Activated CD4-positive, alpha-beta memory T cell treated with anti-CD3 and anti-CD28 coated beads for 36 hours (primary cell): ENCODE data around the gene OR2A14. TPM values are rescaled to one million over a fixed set of nuclear protein-coding genes. Genes with fewer than 3 reads are reported as not detected.
"Not testable (repeated sequence)": the region's sequence is repeated elsewhere in the genome, so short reads cannot be mapped to it uniquely, and the experiment has no call there.

Source experiments
- CTCF ChIA-PET: fragments of 350-600 bp; sonication (Branson Sonifier 250); formaldehyde crosslinking; loops from one replicate; lab custom pipeline; 2021; ENCODE audit warnings: antibody characterized with exemption, inconsistent platforms; lab: Charles Lee
- POLR2A ChIA-PET: fragments of 350-600 bp; sonication (Branson Sonifier 250); formaldehyde crosslinking; loops from one replicate; lab custom pipeline; 2021; ENCODE audit warnings: antibody characterized with exemption; lab: Charles Lee
- DNase-seq: peaks from one replicate; pipeline ENCODE4 v3.0.0-alpha.2; 2020
- H3K27ac Mint-ChIP-seq: one replicate; pipeline ENCODE4 v1.8.0; 2021; ENCODE audit warnings: mixed read lengths
- H3K27me3 Mint-ChIP-seq: one replicate; pipeline ENCODE4 v1.8.0; 2021; ENCODE audit warnings: mixed read lengths
- H3K36me3 Mint-ChIP-seq: one replicate; pipeline ENCODE4 v1.8.0; 2021; ENCODE audit warnings: mixed read lengths
- H3K4me1 Mint-ChIP-seq: one replicate; pipeline ENCODE4 v1.8.0; 2021; ENCODE audit warnings: low read depth, mixed read lengths
- H3K4me3 Mint-ChIP-seq: one replicate; pipeline ENCODE4 v1.8.0; 2021; ENCODE audit warnings: mild to moderate bottlenecking, mixed read lengths
- H3K9me3 Mint-ChIP-seq: one replicate; pipeline ENCODE4 v1.8.0; 2021; ENCODE audit warnings: mixed read lengths
- intact Hi-C: fragments of 100-400 bp; cut with micrococcal nuclease; formaldehyde crosslinking; loops from one replicate; pipeline ENCODE4 v1.15.1; 2023
- total RNA-seq, 2 experiments: library from RNA; stranded (reverse); gene quantifications; one replicate each; pipeline ENCODE4 v1.2.3, GENCODE V29; 2021

OR2A14 gene
- total RNA-seq, 2 experiments from 2014 or later: not detected

DNA sequence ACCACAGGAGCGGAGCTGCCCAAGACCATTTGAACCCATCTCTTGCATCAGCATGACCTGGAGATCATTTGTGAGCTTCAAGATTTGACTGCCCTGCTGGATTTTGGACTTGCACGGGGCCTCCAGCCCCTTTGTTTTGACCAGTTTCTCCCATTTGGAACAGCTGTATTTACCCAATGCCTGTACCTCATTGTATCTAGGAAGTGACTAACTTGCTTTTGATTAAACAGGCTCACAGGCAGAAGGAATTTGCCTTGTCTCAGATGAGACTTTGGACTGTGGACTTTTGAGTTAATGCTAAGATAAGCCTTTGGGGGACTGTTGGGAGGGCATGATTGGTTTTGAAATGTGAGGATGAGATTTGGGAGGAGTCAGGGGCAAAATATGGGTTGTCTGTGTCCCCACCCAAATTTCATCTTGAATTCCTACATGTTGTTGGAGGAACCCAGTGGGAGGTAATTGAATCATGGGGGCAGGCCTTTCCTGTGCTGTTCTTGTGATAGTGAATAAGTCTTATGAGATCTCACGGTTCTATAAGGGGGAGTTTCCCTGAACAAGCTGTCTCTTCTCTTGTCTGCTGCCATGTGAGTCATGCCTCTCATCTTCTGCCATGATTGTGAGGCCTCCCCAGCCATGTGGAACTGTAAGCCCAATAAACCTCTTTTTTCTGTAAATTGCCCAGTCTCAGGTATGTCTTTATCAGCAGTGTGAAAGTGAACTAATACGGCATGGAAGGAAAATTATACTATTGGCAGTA is 48.8 kb downstream of the OR2A14 start:
- CTCF ChIA-PET, H3K4me3 Mint-ChIP-seq, DNase-seq, H3K4me1 Mint-ChIP-seq, H3K27ac Mint-ChIP-seq, POLR2A ChIA-PET, H3K9me3 Mint-ChIP-seq, H3K27me3 Mint-ChIP-seq, intact Hi-C loops, H3K36me3 Mint-ChIP-seq: not testable (repeated sequence)

DNA sequence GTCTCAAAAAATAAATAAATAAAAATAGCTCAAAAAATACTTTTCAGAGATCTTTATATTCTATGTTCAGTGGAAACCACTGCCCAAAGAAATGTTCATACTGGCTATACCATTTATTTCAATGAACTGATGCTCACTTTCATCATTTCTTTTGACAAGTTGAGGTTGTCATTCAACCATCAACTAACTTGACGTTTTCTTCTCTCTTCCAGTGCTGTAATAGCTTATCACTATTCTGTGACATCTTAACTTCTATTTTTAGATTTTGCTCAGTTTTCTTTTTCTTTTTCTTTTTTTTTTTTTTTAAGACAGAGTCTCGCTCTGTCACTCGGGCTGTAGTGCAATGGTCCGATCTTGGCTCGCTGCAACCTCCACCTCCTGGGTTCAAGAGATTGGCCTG is 51.6 kb downstream of the OR2A14 start:
- no peak overlapping the region for H3K27ac Mint-ChIP-seq
- intact Hi-C loops: no loop called here
- POLR2A ChIA-PET: no interaction called here
- no peaks in the 10 kb centered on the region for H3K4me1 Mint-ChIP-seq
- no peaks in the 10 kb centered on the region for H3K36me3 Mint-ChIP-seq
- CTCF ChIA-PET: interaction anchor here (2.6 kb wide), 1 partner anchor 46 kb away, joined by 7 read pairs; no protein-coding TSS in a partner anchor
- DNase-seq: no peak
- H3K27me3 Mint-ChIP-seq: peaks cover 5% of the 10 kb centered on the region
- peaks cover 9% of the 10 kb centered on the region for H3K9me3 Mint-ChIP-seq
- H3K4me3 Mint-ChIP-seq: no peak overlapping the region

DNA sequence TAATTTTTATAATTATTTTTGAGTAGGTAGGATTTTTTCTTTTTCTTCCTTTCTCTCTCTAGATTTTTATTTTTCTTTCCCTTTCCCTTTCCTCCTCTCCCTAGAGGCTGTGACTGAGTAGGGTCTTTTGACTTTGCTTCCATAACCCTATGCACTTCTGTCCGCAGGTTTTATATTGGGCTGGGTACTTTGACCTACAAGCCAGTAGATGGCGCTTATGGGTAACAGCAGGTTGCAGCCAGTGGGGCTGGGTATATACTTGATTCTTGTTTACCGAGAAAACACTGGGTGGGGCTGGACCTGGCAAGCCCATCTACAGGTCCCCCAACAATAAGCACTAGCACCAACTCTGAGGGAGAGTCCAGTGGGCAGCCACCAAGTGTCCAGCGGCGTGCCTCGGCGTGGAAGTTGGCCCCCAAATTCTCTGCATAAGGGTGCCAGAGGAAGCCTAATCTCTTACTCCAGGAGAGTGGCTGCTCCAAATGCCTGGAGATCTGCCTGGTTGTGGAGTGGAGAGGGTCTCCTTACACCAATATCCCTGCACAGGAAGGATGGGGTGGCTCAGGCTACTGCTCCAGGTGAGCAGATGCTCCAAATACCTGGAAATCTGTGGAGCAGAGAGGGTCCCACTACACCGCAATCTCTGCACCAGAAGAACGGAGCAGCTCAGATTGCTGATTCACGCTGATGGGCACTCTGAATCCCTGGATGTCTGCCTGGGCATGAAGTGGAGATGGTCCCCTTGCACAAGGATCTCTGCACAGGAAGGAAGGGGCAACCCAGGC is 55.6 kb downstream of the OR2A14 start:
- H3K4me1 Mint-ChIP-seq, POLR2A ChIA-PET, H3K27me3 Mint-ChIP-seq, H3K27ac Mint-ChIP-seq, H3K4me3 Mint-ChIP-seq, H3K9me3 Mint-ChIP-seq, intact Hi-C loops, H3K36me3 Mint-ChIP-seq: not testable (repeated sequence)
- peak; percentile 34 for DNase-seq
- CTCF ChIA-PET: interaction anchor here (1.0 to 1.6 kb wide), 2 partner anchors 15 to 213 kb away, joined by 4 to 13 read pairs; no protein-coding TSS in a partner anchor

DNA sequence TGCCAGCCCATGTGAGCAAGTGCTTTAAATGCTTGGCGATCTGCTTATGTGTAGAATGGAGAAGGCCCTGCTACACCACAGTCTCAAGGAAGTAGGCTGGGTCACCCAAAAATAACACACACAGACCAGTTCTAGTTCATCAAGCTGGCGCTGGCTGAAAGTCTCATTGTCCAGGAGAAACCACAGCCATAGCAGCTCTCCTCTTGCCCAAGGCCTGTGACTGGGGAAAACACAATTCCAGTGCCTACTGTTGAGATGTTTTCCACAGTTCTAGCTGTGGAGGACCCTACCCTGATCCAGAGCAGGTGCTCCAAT is 56.1 kb downstream of the OR2A14 start:
- H3K9me3 Mint-ChIP-seq, intact Hi-C loops, H3K4me1 Mint-ChIP-seq, H3K27me3 Mint-ChIP-seq, DNase-seq, H3K27ac Mint-ChIP-seq, CTCF ChIA-PET, H3K4me3 Mint-ChIP-seq, POLR2A ChIA-PET, H3K36me3 Mint-ChIP-seq: not testable (repeated sequence)

Other genes starting within 250 kb of the OR2A14 start
- 10 to 100 TPM; 25.8 to 26.1 TPM for gene TCAF1, start 221.0 kb upstream of the OR2A14 start, total RNA-seq
- gene OR2F2, start 187.9 kb upstream of the OR2A14 start, total RNA-seq: not detected
- gene OR2F1, start 168.3 kb upstream of the OR2A14 start, total RNA-seq: not detected
- gene OR6B1, start 122.9 kb upstream of the OR2A14 start, total RNA-seq: not detected
- not detected for gene OR2A5, start 74.2 kb upstream of the OR2A14 start, total RNA-seq
- not detected for gene OR2A25, start 53.4 kb upstream of the OR2A14 start, total RNA-seq
- not detected for gene OR2A12, start 36.9 kb upstream of the OR2A14 start, total RNA-seq
- gene OR2A2, start 13.6 kb upstream of the OR2A14 start, total RNA-seq: not detected
- gene CTAGE4, start 60.3 kb downstream of the OR2A14 start, total RNA-seq: 1 to 10 TPM; 3.1 to 3.6 TPM
- 1 to 10 TPM; 8.8 to 9.6 TPM for gene ARHGEF35, start 72.7 kb downstream of the OR2A14 start, total RNA-seq
- gene OR2A42, start 116.4 kb downstream of the OR2A14 start, total RNA-seq: not detected
- gene OR2A7, start 141.6 kb downstream of the OR2A14 start, total RNA-seq: 1 to 10 TPM; 2.0 to 2.2 TPM
- 1 to 10 TPM; 1.7 to 1.8 TPM for gene CTAGE8, start 146.1 kb downstream of the OR2A14 start, total RNA-seq
- not detected for gene OR2A1, start 189.2 kb downstream of the OR2A14 start, total RNA-seq
- 10 to 100 TPM; 17.0 to 17.2 TPM for gene ARHGEF5, start 232.2 kb downstream of the OR2A14 start, total RNA-seq